SK-N-SH (cell line): ENCODE data around the gene LSP1.

ENCODE experiments used
- SIN3A ChIP-seq: IDR thresholded peaks from 2 replicates; pipeline ENCODE4 v1.6.1; 2012; ENCODE audit warnings: low read depth, mild to moderate bottlenecking, low read length, moderate library complexity, borderline replicate concordance
- TF ChIP-seq, protein P1 (sequence below): fragments of 200-600 bp; sonication (generic); IDR thresholded peaks from 2 replicates; pipeline ENCODE4 v1.6.1; 2017; ENCODE audit warnings: antibody characterized with exemption, mild to moderate bottlenecking, moderate library complexity

DNA sequence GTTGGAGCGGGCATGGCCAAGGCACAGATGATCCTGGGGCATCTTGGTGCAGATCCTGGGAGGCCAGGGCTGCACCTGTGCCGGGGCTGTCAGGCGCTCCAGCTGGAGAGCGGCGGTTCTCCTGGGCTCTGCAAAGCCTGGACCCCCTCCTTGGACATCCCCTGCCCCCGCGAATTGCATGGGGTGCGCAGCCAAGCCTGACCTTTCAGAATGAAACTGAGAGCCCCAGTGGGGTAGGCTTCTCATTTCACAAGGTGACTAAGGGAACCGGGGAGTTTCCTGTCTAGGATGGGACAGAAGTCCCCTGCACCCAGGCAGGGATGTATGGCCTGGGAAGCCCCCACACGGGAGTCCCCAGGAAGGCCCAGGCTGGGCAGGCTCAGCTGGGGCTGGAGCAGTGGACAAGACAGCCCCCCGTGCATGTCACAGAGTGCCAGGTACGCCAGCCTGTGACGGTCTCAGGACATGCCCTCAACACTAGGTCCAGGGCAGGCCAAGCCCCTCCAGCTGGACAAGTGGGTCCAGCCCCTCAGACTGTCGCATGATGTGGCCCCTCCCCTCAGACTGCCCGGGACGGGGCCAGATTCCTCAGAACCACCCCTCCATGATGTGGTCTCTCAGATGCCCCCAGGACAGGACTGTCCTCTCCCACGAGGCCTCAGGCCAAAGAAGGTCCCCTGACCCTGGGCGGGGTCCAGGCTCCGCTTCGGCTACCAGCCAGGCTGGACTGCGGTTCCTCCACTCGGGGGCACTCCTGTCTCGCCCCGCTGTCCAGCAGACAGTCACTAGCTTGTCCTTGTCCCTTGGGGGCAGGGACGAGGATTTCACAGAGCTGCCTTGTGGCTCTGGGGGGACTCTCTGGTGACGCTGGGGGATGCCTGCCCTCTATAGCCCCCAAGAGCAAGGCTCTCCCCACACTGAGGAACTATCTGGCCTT lies 2.3 kb downstream of the LSP1 start:
- TF ChIP-seq SIN3A: no peak
- TF ChIP-seq, protein P1, sequence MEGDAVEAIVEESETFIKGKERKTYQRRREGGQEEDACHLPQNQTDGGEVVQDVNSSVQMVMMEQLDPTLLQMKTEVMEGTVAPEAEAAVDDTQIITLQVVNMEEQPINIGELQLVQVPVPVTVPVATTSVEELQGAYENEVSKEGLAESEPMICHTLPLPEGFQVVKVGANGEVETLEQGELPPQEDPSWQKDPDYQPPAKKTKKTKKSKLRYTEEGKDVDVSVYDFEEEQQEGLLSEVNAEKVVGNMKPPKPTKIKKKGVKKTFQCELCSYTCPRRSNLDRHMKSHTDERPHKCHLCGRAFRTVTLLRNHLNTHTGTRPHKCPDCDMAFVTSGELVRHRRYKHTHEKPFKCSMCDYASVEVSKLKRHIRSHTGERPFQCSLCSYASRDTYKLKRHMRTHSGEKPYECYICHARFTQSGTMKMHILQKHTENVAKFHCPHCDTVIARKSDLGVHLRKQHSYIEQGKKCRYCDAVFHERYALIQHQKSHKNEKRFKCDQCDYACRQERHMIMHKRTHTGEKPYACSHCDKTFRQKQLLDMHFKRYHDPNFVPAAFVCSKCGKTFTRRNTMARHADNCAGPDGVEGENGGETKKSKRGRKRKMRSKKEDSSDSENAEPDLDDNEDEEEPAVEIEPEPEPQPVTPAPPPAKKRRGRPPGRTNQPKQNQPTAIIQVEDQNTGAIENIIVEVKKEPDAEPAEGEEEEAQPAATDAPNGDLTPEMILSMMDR: no peak
